HG03280 (cell line): ENCODE data around the gene TCF20.

Source experiments
- ATAC-seq: cut with Tn5 transposase; IDR thresholded peaks from one replicate; pipeline ENCODE4 v1.9.1; 2021; ENCODE audit warnings: mild to moderate bottlenecking, moderate library complexity; ENCODE audit not compliant: unreplicated experiment

The TCF20 gene

GRCh38 chr22:42265321-42265720 lies 5.1 kb downstream of the TCF20 start:
- no peak for ATAC-seq

GRCh38 chr22:42263944-42264343 lies 6.5 kb downstream of the TCF20 start:
- no peak for ATAC-seq

GRCh38 chr22:42262964-42263363 lies 7.5 kb downstream of the TCF20 start:
- no peak for ATAC-seq

- ATAC-seq, result no peak
Observed at GRCh38 chr22:42261296-42261695, 9.2 kb downstream of the TCF20 start.

GRCh38 chr22:42258126-42258525 lies 12.3 kb downstream of the TCF20 start:
- ATAC-seq, result no peak

- no peak for ATAC-seq
Observed at GRCh38 chr22:42257386-42257785, 13.1 kb downstream of the TCF20 start.

- ATAC-seq, result no peak
Observed at GRCh38 chr22:42256930-42257329, 13.5 kb downstream of the TCF20 start.

- ATAC-seq, result no peak
Observed at GRCh38 chr22:42256220-42256619, 14.2 kb downstream of the TCF20 start.

GRCh38 chr22:42249831-42250230 lies 20.6 kb downstream of the TCF20 start:
- no peak for ATAC-seq

GRCh38 chr22:42248995-42249394 lies 21.5 kb downstream of the TCF20 start:
- ATAC-seq, result no peak

- ATAC-seq, result no peak
Observed at GRCh38 chr22:42247596-42247995, 22.9 kb downstream of the TCF20 start.

GRCh38 chr22:42243802-42244060 lies 26.7 kb downstream of the TCF20 start:
- no peak for ATAC-seq

GRCh38 chr22:42236848-42237247 lies 33.6 kb downstream of the TCF20 start:
- no peak for ATAC-seq

GRCh38 chr22:42236268-42236667 lies 34.2 kb downstream of the TCF20 start:
- no peak for ATAC-seq

- ATAC-seq, result no peak
Observed at GRCh38 chr22:42233879-42234278, 36.6 kb downstream of the TCF20 start.

GRCh38 chr22:42231929-42232328 lies 38.5 kb downstream of the TCF20 start:
- ATAC-seq, result no peak

- no peak for ATAC-seq
Observed at GRCh38 chr22:42229455-42230149, 40.9 kb downstream of the TCF20 start.

GRCh38 chr22:42228483-42228882 lies 42.0 kb downstream of the TCF20 start:
- ATAC-seq, result no peak

- no peak for ATAC-seq
Observed at GRCh38 chr22:42227435-42227834, 43.0 kb downstream of the TCF20 start.

GRCh38 chr22:42225841-42226240 lies 44.6 kb downstream of the TCF20 start:
- ATAC-seq, result no peak

- ATAC-seq, result no peak
Observed at GRCh38 chr22:42222140-42222539, 48.3 kb downstream of the TCF20 start.
